DOHH2 (cell line): Measurements from ENCODE around the gene HBZ.
"Not testable (repeated sequence)": the region's sequence is repeated elsewhere in the genome, so short reads cannot be mapped to it uniquely, and the experiment has no call there.

ENCODE experiments used
- H3F3A ChIP-seq: fragments of 200-600 bp; sonication (generic), shearing (Covaris generic); 2 replicates; pipeline ENCODE4 v1.6.0; 2016; ENCODE audit warnings: antibody characterized with exemption, mild to moderate bottlenecking; ENCODE audit not compliant: control insufficient read depth, insufficient read depth
- H3K27ac ChIP-seq: fragments of 200-600 bp; sonication (generic); 2 replicates; pipeline ENCODE4 v1.5.1; 2014; ENCODE audit warnings: low read depth, mild to moderate bottlenecking, low read length, moderate library complexity
- H3K27me3 ChIP-seq: fragments of 200-600 bp; sonication (generic); 2 replicates; pipeline ENCODE4 v1.6.1; 2014; ENCODE audit warnings: mild to moderate bottlenecking, low read length, mixed read lengths; ENCODE audit not compliant: control insufficient read depth
- H3K36me3 ChIP-seq: fragments of 200-600 bp; sonication (generic); 2 replicates; pipeline ENCODE4 v1.6.1; 2014; ENCODE audit warnings: mild to moderate bottlenecking, low read length, moderate library complexity, mixed read lengths; ENCODE audit not compliant: control insufficient read depth
- H3K4me1 ChIP-seq: fragments of 200-600 bp; sonication (generic); 2 replicates; pipeline ENCODE4 v1.6.1; 2014; ENCODE audit warnings: mild to moderate bottlenecking, low read length, mixed read lengths; ENCODE audit not compliant: control insufficient read depth
- H3K4me2 ChIP-seq: fragments of 200-600 bp; sonication (generic); 2 replicates; pipeline ENCODE4 v1.6.0; 2014; ENCODE audit warnings: mild to moderate bottlenecking, low read length, moderate library complexity
- H3K4me3 ChIP-seq: fragments of 200-600 bp; sonication (generic); 2 replicates; pipeline ENCODE4 v1.5.1; 2014; ENCODE audit warnings: mild to moderate bottlenecking, low read length, mixed read lengths
- H3K79me2 ChIP-seq: fragments of 200-600 bp; sonication (generic); 2 replicates; pipeline ENCODE4 v1.6.1; 2014; ENCODE audit warnings: mild to moderate bottlenecking, low read length, mixed read lengths; ENCODE audit not compliant: control insufficient read depth
- H3K9me2 ChIP-seq: fragments of 200-600 bp; sonication (generic); replicated peaks from 2 replicates; pipeline ENCODE4 v1.6.1; 2014; ENCODE audit warnings: mild to moderate bottlenecking, low read length, mixed read lengths; ENCODE audit not compliant: control insufficient read depth
- H3K9me3 ChIP-seq: fragments of 200-600 bp; sonication (generic); 2 replicates; pipeline ENCODE4 v1.6.1; 2014; ENCODE audit warnings: antibody characterized with exemption, low read length, mixed read lengths; ENCODE audit not compliant: control insufficient read depth, insufficient read depth
- H4K20me1 ChIP-seq: fragments of 200-600 bp; sonication (generic); 2 replicates; pipeline ENCODE4 v1.6.0; 2014; ENCODE audit warnings: low read depth, mild to moderate bottlenecking, antibody characterized with exemption, low read length, moderate library complexity; ENCODE audit not compliant: control insufficient read depth, insufficient read depth
- CTCF ChIP-seq: fragments of 200-600 bp; sonication (generic); IDR thresholded peaks from one replicate; pipeline ENCODE4 v1.5.1; 2014; ENCODE audit warnings: antibody characterized with exemption, mild to moderate bottlenecking, low read depth, low read length; ENCODE audit not compliant: poor library complexity, severe bottlenecking
- EZH2phosphoT487 ChIP-seq: fragments of 200-600 bp; sonication (generic); IDR thresholded peaks from 2 replicates; pipeline ENCODE4 v1.6.1; 2017; ENCODE audit warnings: borderline replicate concordance, mild to moderate bottlenecking, antibody characterized with exemption, low read length, moderate library complexity, mixed read lengths

Gene HBZ

GRCh38 chr16:160691-161190, 8.3 kb downstream of the HBZ start:
- H3K27me3 ChIP-seq, result peaks cover 17% of the 10 kb centered on the region
- no peak overlapping the region for H3K4me2 ChIP-seq
- H3K4me3 ChIP-seq, result no peak overlapping the region

GRCh38 chr16:162271-162991, 10.0 kb downstream of the HBZ start:
- H3K27me3 ChIP-seq, result peaks cover 31% of the 10 kb centered on the region
- H3K4me2 ChIP-seq, result no peak overlapping the region
- no peaks in the 10 kb centered on the region; the same call in 1 of the 2 replicates for H4K20me1 ChIP-seq
- H3K9me3 ChIP-seq, result no peaks in the 10 kb centered on the region
- H3K36me3 ChIP-seq, result no peaks in the 10 kb centered on the region
- H3F3A ChIP-seq, result peaks cover 9% of the 10 kb centered on the region; the same call in 1 of the 2 replicates
- no peaks in the 10 kb centered on the region for H3K79me2 ChIP-seq
- no peaks in the 10 kb centered on the region for H3K9me2 ChIP-seq
- H3K4me1 ChIP-seq, result peaks cover 27% of the 10 kb centered on the region
- TF ChIP-seq CTCF, result no peak
- no peak overlapping the region for H3K27ac ChIP-seq
- no peak overlapping the region for H3K4me3 ChIP-seq

More at GRCh38 chr16:160691-161190, 8.3 kb downstream of the HBZ start:
- H3F3A ChIP-seq, result peaks cover 9% of the 10 kb centered on the region; the same call in 1 of the 2 replicates
- TF ChIP-seq EZH2phosphoT487, result no peak
- TF ChIP-seq CTCF, result no peak
- H3K9me3 ChIP-seq, result no peaks in the 10 kb centered on the region
- H3K4me1 ChIP-seq, result peaks cover 27% of the 10 kb centered on the region
- H3K9me2 ChIP-seq, result no peaks in the 10 kb centered on the region
- H3K27ac ChIP-seq, result no peak overlapping the region
- no peaks in the 10 kb centered on the region for H3K36me3 ChIP-seq
- no peaks in the 10 kb centered on the region; the same call in 1 of the 2 replicates for H4K20me1 ChIP-seq
- H3K79me2 ChIP-seq, result no peaks in the 10 kb centered on the region

GRCh38 chr16:163139-163538, 10.7 kb downstream of the HBZ start:
- not testable (repeated sequence) for H4K20me1 ChIP-seq, H3K4me2 ChIP-seq, H3F3A ChIP-seq, H3K79me2 ChIP-seq, H3K4me3 ChIP-seq, H3K9me3 ChIP-seq, H3K27ac ChIP-seq, H3K36me3 ChIP-seq, H3K9me2 ChIP-seq
- peaks cover 38% of the 10 kb centered on the region for H3K27me3 ChIP-seq
- H3K4me1 ChIP-seq, result peaks cover 24% of the 10 kb centered on the region

GRCh38 chr16:163696-164095, 11.3 kb downstream of the HBZ start:
- H3K27ac ChIP-seq, H3K4me2 ChIP-seq, H3K79me2 ChIP-seq, H3F3A ChIP-seq, H3K9me3 ChIP-seq, H3K4me3 ChIP-seq, H3K36me3 ChIP-seq, H4K20me1 ChIP-seq, H3K9me2 ChIP-seq: not testable (repeated sequence)
- H3K27me3 ChIP-seq, result peaks cover 43% of the 10 kb centered on the region
- peaks cover 20% of the 10 kb centered on the region for H3K4me1 ChIP-seq

GRCh38 chr16:164134-164823, 11.8 kb downstream of the HBZ start:
- not testable (repeated sequence) for H3F3A ChIP-seq, H4K20me1 ChIP-seq, H3K36me3 ChIP-seq, H3K79me2 ChIP-seq, H3K9me3 ChIP-seq, H3K4me3 ChIP-seq, H3K4me2 ChIP-seq, H3K27ac ChIP-seq, H3K9me2 ChIP-seq
- peaks cover 20% of the 10 kb centered on the region for H3K4me1 ChIP-seq
- H3K27me3 ChIP-seq, result peaks cover 48% of the 10 kb centered on the region
